AG04449 (cell line): ENCODE results near the gene TRIO.

ENCODE experiments used
- CTCF ChIA-PET: fragments of 350-600 bp; formaldehyde crosslinking; extraction: SDS; loops from one replicate; lab custom pipeline; 2021; ENCODE audit warnings: antibody characterized with exemption; lab: Yijun Ruan, JAX
- POLR2A ChIA-PET: fragments of 400-600, 350-600 bp; formaldehyde crosslinking; extraction: SDS; loops from one replicate; lab custom pipeline; 2020; ENCODE audit warnings: antibody characterized with exemption, inconsistent platforms; lab: Yijun Ruan, JAX
- DNase-seq: peaks from one replicate; pipeline ENCODE4 v3.0.0-alpha.2; 2010; ENCODE audit warnings: low read depth, low spot score
- H3K4me3 ChIP-seq: 2 replicates; pipeline ENCODE4 v1.5.1; 2011; ENCODE audit warnings: low read depth, mild to moderate bottlenecking, control low read depth, low read length
- TF ChIP-seq, protein P1 (sequence below): IDR thresholded peaks from one replicate; pipeline ENCODE4 v1.5.1; 2011; ENCODE audit warnings: mild to moderate bottlenecking, moderate library complexity, low read length, control low read depth, inconsistent platforms; ENCODE audit not compliant: insufficient read depth; ENCODE audit errors: missing control alignments

The TRIO gene

DNA sequence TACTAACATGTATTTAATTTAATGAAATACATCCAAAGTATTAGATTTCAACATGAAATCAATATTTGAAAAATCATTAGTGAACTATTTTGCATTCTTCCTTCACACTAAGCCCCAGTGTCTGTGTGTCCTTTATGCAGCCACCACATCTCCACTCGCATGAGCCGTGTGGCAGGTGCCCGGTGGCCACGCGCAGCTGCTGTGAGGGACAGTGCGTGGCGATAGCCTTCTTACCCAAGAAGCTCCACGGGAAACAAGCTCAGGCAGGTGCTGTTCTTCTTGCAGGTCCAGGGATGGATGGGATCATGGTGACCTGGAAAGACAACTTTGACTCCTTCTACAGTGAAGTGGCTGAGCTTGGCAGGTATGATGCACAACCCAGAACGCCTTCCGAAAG, 359.1 kb downstream of the TRIO start:
- H3K4me3 ChIP-seq, result no peak overlapping the region
- CTCF ChIA-PET, result interaction anchor here (0.9 kb wide), 1 partner anchor 105 kb away, joined by 3 read pairs; no protein-coding TSS in a partner anchor
- TF ChIP-seq, protein P1, sequence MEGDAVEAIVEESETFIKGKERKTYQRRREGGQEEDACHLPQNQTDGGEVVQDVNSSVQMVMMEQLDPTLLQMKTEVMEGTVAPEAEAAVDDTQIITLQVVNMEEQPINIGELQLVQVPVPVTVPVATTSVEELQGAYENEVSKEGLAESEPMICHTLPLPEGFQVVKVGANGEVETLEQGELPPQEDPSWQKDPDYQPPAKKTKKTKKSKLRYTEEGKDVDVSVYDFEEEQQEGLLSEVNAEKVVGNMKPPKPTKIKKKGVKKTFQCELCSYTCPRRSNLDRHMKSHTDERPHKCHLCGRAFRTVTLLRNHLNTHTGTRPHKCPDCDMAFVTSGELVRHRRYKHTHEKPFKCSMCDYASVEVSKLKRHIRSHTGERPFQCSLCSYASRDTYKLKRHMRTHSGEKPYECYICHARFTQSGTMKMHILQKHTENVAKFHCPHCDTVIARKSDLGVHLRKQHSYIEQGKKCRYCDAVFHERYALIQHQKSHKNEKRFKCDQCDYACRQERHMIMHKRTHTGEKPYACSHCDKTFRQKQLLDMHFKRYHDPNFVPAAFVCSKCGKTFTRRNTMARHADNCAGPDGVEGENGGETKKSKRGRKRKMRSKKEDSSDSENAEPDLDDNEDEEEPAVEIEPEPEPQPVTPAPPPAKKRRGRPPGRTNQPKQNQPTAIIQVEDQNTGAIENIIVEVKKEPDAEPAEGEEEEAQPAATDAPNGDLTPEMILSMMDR, result no peak
- POLR2A ChIA-PET, result no interaction called here
- DNase-seq, result no peak

DNA sequence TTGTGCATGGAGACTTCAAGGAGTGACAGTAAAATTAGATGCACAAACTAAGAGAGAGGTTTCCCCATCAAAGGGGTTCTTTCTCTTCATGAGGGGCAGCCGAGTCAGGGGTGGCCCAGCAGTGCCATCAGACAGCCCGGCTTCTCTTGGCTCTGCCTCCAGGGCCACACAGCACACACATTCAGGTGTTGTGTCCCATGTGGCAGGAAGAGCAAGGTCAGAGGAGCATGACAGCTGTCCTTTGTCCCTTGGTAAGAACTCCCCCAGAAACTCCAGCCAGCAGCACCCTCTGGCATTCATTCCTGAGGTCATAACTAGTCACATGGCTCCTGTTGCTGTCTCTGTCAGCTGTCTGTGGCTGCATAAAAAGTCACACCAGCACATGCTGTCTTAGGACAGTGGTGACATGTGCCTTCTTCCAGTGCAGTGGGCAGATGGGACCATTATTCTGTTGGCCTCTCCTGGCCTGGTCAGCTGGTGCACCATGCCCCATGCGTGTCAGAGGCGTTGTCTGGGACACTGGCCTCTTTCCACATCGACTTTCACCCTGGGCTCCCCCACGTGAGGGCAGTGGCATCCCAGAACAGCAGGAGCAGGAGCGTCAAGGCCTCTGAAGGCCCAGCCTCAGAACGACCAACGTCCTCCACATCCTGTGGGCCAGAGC, 360.0 kb downstream of the TRIO start:
- TF ChIP-seq, protein P1, result no peak
- ChIA-PET POLR2A (no interaction called here), CTCF (no interaction called here)
- no peak for DNase-seq
- H3K4me3 ChIP-seq, result no peak overlapping the region

DNA sequence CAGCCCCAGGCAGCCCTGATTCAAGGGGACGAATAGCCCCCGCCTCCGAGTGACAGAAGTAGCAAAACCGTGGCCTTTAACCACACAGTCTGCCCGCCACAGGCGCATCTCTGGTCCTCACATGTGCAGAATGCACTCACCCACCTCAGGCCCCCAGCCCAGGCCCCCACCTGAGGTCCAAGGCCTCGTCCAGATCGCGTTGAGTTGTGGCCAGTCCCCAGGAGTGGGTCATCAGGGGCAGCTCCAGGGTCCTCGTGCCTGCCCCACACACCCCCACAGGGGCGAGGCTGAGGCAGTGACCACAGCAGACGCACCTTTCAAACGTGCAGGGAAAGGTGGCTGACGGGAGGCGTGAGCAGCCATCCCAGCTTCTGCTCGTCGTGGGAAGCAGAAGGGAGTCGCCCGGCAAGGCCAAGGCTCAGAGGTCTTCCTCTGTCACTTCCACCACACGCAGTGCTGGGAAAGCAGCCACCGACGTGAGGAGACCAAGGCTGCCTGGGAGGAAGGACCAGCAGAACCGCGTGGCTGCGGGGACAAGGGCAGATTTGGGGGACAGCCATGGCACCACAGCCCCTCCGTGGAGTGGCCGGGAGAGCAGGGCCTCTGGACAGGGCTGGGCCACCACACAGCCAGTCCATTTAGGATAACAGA, 360.7 kb downstream of the TRIO start:
- TF ChIP-seq, protein P1, result no peak
- H3K4me3 ChIP-seq, result no peak overlapping the region
- CTCF ChIA-PET, result no interaction called here
- POLR2A ChIA-PET, result no interaction called here
- no peak for DNase-seq

DNA sequence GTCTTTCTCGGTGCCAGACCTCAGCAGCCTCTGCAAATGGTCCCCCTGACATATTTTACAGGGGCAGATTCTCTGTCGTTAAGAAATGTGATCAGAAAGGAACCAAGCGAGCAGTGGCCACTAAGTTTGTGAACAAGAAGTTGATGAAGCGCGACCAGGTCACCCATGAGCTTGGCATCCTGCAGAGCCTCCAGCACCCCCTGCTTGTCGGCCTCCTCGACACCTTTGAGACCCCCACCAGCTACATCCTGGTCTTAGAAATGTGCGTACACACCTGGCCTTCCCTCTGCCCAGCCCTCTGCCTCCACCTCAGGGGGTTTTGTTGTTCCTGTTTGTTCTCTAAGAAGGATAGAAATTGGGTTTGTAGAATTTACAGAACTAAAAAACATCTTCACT, 361.2 kb downstream of the TRIO start:
- TF ChIP-seq, protein P1, result no peak
- POLR2A ChIA-PET, result no interaction called here
- CTCF ChIA-PET, result no interaction called here
- no peak for DNase-seq
- no peak overlapping the region for H3K4me3 ChIP-seq

DNA sequence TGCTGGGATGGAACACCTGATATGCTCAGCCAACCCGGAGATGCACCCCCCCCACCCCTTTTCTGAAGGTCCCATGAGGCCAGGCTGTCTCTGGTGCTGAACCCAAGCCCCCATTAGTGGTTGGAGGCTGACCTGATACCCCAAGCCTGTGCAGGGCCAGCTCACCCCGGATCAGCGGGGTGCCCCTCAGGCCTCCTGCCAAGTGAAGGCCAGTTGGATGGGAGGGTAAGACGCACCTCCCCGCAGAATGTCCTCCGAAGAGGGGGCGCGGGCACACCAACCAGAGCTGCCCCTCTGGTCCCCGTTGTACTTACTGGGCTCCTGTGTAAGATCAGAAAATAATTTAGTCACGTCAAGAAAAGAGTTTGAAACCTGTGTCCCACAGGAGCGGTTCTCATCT, 361.7 kb downstream of the TRIO start:
- CTCF ChIA-PET, result interaction anchor here (3.7 kb wide), 1 partner anchor 144 kb away, joined by 16 read pairs; no protein-coding TSS in a partner anchor
- H3K4me3 ChIP-seq, result no peak overlapping the region
- DNase-seq, result no peak
- POLR2A ChIA-PET, result no interaction called here
- TF ChIP-seq, protein P1, result no peak

DNA sequence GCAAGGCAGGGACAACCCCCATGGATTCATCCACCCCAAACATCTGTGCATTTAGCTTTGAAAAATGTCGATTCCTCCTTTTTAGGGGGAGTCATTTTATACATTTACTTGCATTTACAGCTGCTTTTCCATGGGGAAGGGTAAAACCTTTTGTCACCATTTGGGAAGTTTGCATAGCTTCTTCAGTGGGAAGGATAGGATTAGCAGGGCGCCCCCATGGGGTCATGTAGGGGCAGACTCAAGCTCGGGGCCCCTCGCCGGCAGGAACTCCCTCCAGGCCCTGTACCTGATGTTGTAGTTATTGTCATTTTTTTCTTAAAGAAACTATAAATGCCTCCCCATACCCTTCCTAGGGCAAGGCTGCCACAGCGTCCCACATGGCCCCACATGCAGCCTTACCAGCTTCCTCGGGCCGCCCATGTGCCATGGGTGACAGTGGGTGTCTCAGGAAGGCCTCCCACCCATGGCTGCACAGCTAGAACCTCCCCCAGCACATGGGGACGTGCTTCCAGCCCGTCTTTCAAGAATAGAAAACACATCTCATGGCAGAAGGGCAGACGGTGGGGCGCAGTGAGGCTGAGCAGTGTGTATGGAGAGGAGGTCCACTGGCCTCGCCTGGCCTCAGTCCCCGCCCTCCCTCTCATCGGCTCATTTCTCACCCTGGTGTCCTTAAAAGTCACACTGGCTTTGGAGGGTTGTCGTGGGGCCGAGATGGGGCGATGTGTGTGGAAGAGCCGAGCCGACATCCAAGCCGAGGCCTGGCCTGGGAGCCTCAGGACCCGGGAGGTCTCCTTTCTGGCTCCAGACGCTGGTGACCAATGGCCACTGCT, 362.4 kb downstream of the TRIO start:
- no peak for DNase-seq
- ChIA-PET POLR2A (no interaction called here), CTCF (interaction anchor here (0.6 to 3.7 kb wide), 3 partner anchors 11 to 143 kb away, joined by 4 to 16 read pairs (median 4); no protein-coding TSS in a partner anchor)
- H3K4me3 ChIP-seq, result no peak overlapping the region
- TF ChIP-seq, protein P1, result no peak
